Right atrium auricular region (tissue), 2 donors: ENCODE data around the gene DISP2. TPM values are rescaled to one million over a fixed set of nuclear protein-coding genes. Genes with fewer than 3 reads are reported as not detected.

Experiments
- DNase-seq: peaks from one replicate; pipeline ENCODE4 v3.0.0-alpha.2; 2019; ENCODE audit warnings: low spot score
- H3K27ac ChIP-seq, 2 donors: fragments of 200-600 bp; sonication (generic); 1 replicate in 1 of 2; 2 replicates in 1 of 2; pipeline ENCODE4 v1.5.1; 2016 to 2019
- H3K27me3 ChIP-seq, 2 donors: fragments of 200-600 bp; sonication (generic); one replicate each; pipeline versions ENCODE4 v1.5.1 to v1.6.0; 2017 to 2019
- H3K36me3 ChIP-seq: fragments of 200-600 bp; sonication (generic); one replicate; pipeline ENCODE4 v1.5.1; 2016
- H3K4me1 ChIP-seq, 2 donors: fragments of 200-600 bp; sonication (generic); one replicate each; pipeline versions ENCODE4 v1.5.1 to v1.6.0; 2017 to 2019
- H3K4me3 ChIP-seq, 2 donors: fragments of 200-600 bp; sonication (generic); 1 replicate in 1 of 2; 2 replicates in 1 of 2; pipeline ENCODE4 v1.5.1; 2017 to 2019; ENCODE audit warnings: mild to moderate bottlenecking in 1 of 2, moderate library complexity in 1 of 2
- H3K9me3 ChIP-seq, 2 donors: fragments of 200-600 bp; sonication (generic); one replicate each; pipeline ENCODE4 v1.5.1; 2019
- CTCF ChIP-seq, 2 donors: fragments of 200-600 bp; sonication (generic); IDR thresholded peaks; one replicate each; pipeline ENCODE4 v1.5.1; 2019; ENCODE audit warnings: antibody characterized with exemption in 2 of 2
- total RNA-seq, 2 donors: library from RNA; depleted of rRNA; stranded (reverse); fragments of >200 nt; gene quantifications; one replicate each; pipeline ENCODE4 v1.1.0, GENCODE V29; 2016

The DISP2 gene
- total RNA-seq, 2 donors from 2014 or later: 0.11 to 0.20 TPM

- Histone ChIP-seq H3K4me1 (peaks cover 0 to 25% of the 10 kb centered on the region in 2 donors), H3K27ac (peak within 1 kb of the TSS; percentile 80 to 81), H3K9me3 (no peaks in the 10 kb centered on the region), H3K36me3 (peaks cover 7% of the 10 kb centered on the region), H3K4me3 (peak within 1 kb of the TSS; percentile 76 to 86), H3K27me3 (no peaks in the 10 kb centered on the region)
- TF ChIP-seq CTCF (IDR thresholded peaks at IDR 0.05): peak in 1 of 2 donors; percentile 13
- DNase-seq: peak; percentile 97
These were observed 47.7 kb downstream of the DISP2 start, which contains the start of gene IVD for GRCh38 chr15:40405501-40406381. Gene IVD, plus strand, starts transcription at chr15:40405795. Its CDS starts 33 bp downstream, at chr15:40405828.

DNA sequence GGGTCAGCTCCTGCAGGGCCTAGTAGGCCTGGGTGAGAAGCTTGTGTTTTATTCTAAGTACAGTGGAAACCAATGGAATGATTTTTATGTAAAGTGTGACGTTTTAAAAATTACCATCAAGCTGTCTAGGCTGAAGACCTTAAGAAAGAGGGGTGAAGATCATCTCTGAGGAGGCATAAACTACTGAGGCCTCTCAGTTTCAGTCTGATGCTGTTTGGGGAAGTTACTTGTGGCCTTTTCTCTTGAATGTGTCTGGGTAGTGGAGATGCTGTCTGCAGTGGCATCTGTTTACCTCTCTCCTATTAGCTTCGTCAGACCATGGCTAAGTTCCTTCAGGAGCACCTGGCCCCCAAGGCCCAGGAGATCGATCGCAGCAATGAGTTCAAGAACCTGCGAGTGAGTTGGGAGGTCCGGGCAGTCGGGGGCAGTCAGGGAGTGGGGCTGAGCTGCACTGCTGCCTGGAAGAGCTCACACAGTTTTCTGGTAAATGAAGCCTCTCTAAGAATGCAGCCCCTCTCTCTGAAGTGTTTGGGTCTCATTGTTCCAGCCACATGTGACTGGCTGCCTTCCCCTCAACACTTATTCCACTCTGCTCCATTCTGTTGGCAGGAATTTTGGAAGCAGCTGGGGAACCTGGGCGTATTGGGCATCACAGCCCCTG, 49.4 kb downstream of the DISP2 start:
- no peak overlapping the region for H3K27ac ChIP-seq
- H3K36me3 ChIP-seq: peaks cover 20% of the 10 kb centered on the region
- DNase-seq: no peak
- no peaks in the 10 kb centered on the region for H3K27me3 ChIP-seq
- no peak for TF ChIP-seq CTCF (IDR thresholded peaks at IDR 0.05)
- H3K4me1 ChIP-seq: peaks cover 0 to 25% of the 10 kb centered on the region in 2 donors
- no peaks in the 10 kb centered on the region for H3K9me3 ChIP-seq
- H3K4me3 ChIP-seq: no peak overlapping the region

GRCh38 chr15:40409366-40409765, 51.3 kb downstream of the DISP2 start:
- H3K36me3 ChIP-seq: peaks cover 27% of the 10 kb centered on the region
- no peaks in the 10 kb centered on the region for H3K27me3 ChIP-seq
- no peak for TF ChIP-seq CTCF (IDR thresholded peaks at IDR 0.05)
- no peaks in the 10 kb centered on the region for H3K9me3 ChIP-seq
- H3K4me3 ChIP-seq: no peak overlapping the region
- no peak for DNase-seq
- H3K4me1 ChIP-seq: peaks cover 0 to 25% of the 10 kb centered on the region in 2 donors
- H3K27ac ChIP-seq: no peak overlapping the region

DNA sequence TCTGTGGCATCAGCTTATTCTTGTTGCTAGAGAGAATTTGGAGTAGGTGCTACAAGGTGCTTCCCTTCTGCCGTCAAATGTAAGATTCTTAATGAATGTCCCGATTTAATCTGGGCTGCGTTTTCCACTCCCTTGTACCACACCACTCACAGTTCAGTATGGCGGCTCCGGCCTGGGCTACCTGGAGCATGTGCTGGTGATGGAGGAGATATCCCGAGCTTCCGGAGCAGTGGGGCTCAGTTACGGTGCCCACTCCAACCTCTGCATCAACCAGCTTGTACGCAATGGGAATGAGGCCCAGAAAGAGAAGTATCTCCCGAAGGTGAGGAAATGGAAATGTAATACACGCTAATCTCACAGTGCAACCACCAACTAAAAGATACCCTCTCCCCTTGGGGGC, 52.5 kb downstream of the DISP2 start:
- Histone ChIP-seq H3K9me3 (no peaks in the 10 kb centered on the region), H3K4me3 (no peak overlapping the region), H3K4me1 (peaks cover 0 to 19% of the 10 kb centered on the region in 2 donors), H3K36me3 (peaks cover 38% of the 10 kb centered on the region), H3K27ac (no peak overlapping the region), H3K27me3 (no peaks in the 10 kb centered on the region)
- TF ChIP-seq CTCF (IDR thresholded peaks at IDR 0.05): no peak
- no peak for DNase-seq

- peaks cover 0 to 4% of the 10 kb centered on the region in 2 donors for H3K4me1 ChIP-seq
- no peaks in the 10 kb centered on the region for H3K27me3 ChIP-seq
- no peaks in the 10 kb centered on the region for H3K9me3 ChIP-seq
- no peak overlapping the region for H3K27ac ChIP-seq
- H3K36me3 ChIP-seq: peaks cover 39% of the 10 kb centered on the region
- no peak for DNase-seq
- H3K4me3 ChIP-seq: no peak overlapping the region
- no peak for TF ChIP-seq CTCF (IDR thresholded peaks at IDR 0.05)
These were observed 54.2 kb downstream of the DISP2 start for GRCh38 chr15:40412095-40412759.
